H9 (cell line): Measurements from ENCODE around the gene DAAM1. TPM values are rescaled to one million over a fixed set of nuclear protein-coding genes. Genes with fewer than 3 reads are reported as not detected.

Experiments used
- DNase-seq: peaks from one replicate; pipeline ENCODE4 v3.0.0-alpha.2; 2017
- H2AFZ ChIP-seq: one replicate; pipeline ENCODE4 v1.6.1; 2013; ENCODE audit warnings: mild to moderate bottlenecking, low read length, control low read depth, moderate library complexity
- H2AK5ac ChIP-seq: 2 replicates; pipeline ENCODE4 v1.6.1; 2013; ENCODE audit warnings: low read length, control low read depth, mixed read lengths; ENCODE audit not compliant: insufficient read length
- H2BK120ac ChIP-seq: one replicate; pipeline ENCODE4 v1.6.1; 2013; ENCODE audit warnings: low read depth, mild to moderate bottlenecking, low read length, control low read depth, inconsistent platforms; ENCODE audit not compliant: poor library complexity, severe bottlenecking
- H2BK12ac ChIP-seq: 2 replicates; pipeline ENCODE4 v1.6.1; 2013; ENCODE audit warnings: low read length, control low read depth, mixed read lengths, low read depth; ENCODE audit not compliant: insufficient read length
- H2BK15ac ChIP-seq: 2 replicates; pipeline ENCODE4 v1.6.1; 2013; ENCODE audit warnings: low read depth, low read length, control low read depth
- H2BK20ac ChIP-seq: one replicate; pipeline ENCODE4 v1.6.1; 2013; ENCODE audit warnings: low read depth, mild to moderate bottlenecking, low read length, control low read depth, inconsistent platforms; ENCODE audit not compliant: poor library complexity, severe bottlenecking
- H2BK5ac ChIP-seq: 2 replicates; pipeline ENCODE4 v1.6.1; 2013; ENCODE audit warnings: low read length, control low read depth, mixed read lengths; ENCODE audit not compliant: insufficient read length
- H3K14ac ChIP-seq: 2 replicates; pipeline ENCODE4 v1.6.1; 2013; ENCODE audit warnings: low read length, control low read depth; ENCODE audit not compliant: insufficient read depth
- H3K18ac ChIP-seq: 2 replicates; pipeline ENCODE4 v1.6.1; 2013; ENCODE audit warnings: low read depth, mild to moderate bottlenecking, mixed read lengths, low read length, control low read depth; ENCODE audit not compliant: insufficient read length
- H3K23ac ChIP-seq: 2 replicates; pipeline ENCODE4 v1.6.1; 2013; ENCODE audit warnings: low read length, control low read depth, mixed read lengths, low read depth; ENCODE audit not compliant: insufficient read length
- H3K23me2 ChIP-seq: 2 replicates; pipeline ENCODE4 v1.6.1; 2013; ENCODE audit warnings: low read depth, mild to moderate bottlenecking, mixed read lengths, low read length, control low read depth; ENCODE audit not compliant: insufficient read length, poor library complexity, severe bottlenecking
- H3K27ac ChIP-seq: 2 replicates; pipeline ENCODE4 v1.5.1; 2013; ENCODE audit warnings: low read length, control low read depth, mixed read lengths, low read depth; ENCODE audit not compliant: insufficient read length
- H3K27me3 ChIP-seq: 2 replicates; pipeline ENCODE4 v1.6.1; 2013; ENCODE audit warnings: low read length, control low read depth, inconsistent platforms; ENCODE audit not compliant: insufficient read depth
- H3K4ac ChIP-seq: 2 replicates; pipeline ENCODE4 v1.6.1; 2013; ENCODE audit warnings: low read depth, mild to moderate bottlenecking, control low read depth, inconsistent platforms, low read length, moderate library complexity
- H3K4me1 ChIP-seq: 2 replicates; pipeline ENCODE4 v1.6.1; 2013; ENCODE audit warnings: low read length, control low read depth, inconsistent platforms; ENCODE audit not compliant: insufficient read depth
- H3K4me2 ChIP-seq: 2 replicates; pipeline ENCODE4 v1.6.1; 2013; ENCODE audit warnings: low read length, control low read depth, mixed read lengths; ENCODE audit not compliant: insufficient read length, insufficient read depth
- H3K56ac ChIP-seq: 2 replicates; pipeline ENCODE4 v1.6.1; 2013; ENCODE audit warnings: low read depth, mild to moderate bottlenecking, mixed read lengths, low read length, control low read depth; ENCODE audit not compliant: insufficient read length
- H3K79me1 ChIP-seq: 2 replicates; pipeline ENCODE4 v1.6.1; 2013; ENCODE audit warnings: low read depth, mild to moderate bottlenecking, moderate library complexity, low read length, control low read depth, inconsistent platforms; ENCODE audit not compliant: insufficient read depth, poor library complexity, severe bottlenecking
- H3K79me2 ChIP-seq: 2 replicates; pipeline ENCODE4 v1.6.1; 2013; ENCODE audit warnings: low read length, control low read depth, inconsistent platforms; ENCODE audit not compliant: insufficient read depth
- H3K9ac ChIP-seq: 2 replicates; pipeline ENCODE4 v1.6.1; 2013; ENCODE audit warnings: low read length, control low read depth, mixed read lengths; ENCODE audit not compliant: insufficient read length; ENCODE audit errors: extremely low read depth
- H3K9me3 ChIP-seq: one replicate; pipeline ENCODE4 v1.6.1; 2013; ENCODE audit warnings: low read depth, low read length, inconsistent platforms; ENCODE audit not compliant: control insufficient read depth
- H3T11ph ChIP-seq: one replicate; pipeline ENCODE4 v1.6.1; 2013; ENCODE audit warnings: mild to moderate bottlenecking, low read length, control low read depth, inconsistent platforms
- H4K20me1 ChIP-seq: one replicate; pipeline ENCODE4 v1.6.1; 2013; ENCODE audit not compliant: control insufficient read depth, insufficient read length, insufficient read depth
- H4K5ac ChIP-seq: 2 replicates; pipeline ENCODE4 v1.6.1; 2013; ENCODE audit warnings: low read depth, mild to moderate bottlenecking, mixed read lengths, low read length, control low read depth; ENCODE audit not compliant: insufficient read length
- H4K8ac ChIP-seq: replicated peaks from 2 replicates; pipeline ENCODE4 v1.6.1; 2013; ENCODE audit warnings: low read length, control low read depth, mixed read lengths, low read depth; ENCODE audit not compliant: insufficient read length
- H4K91ac ChIP-seq: 2 replicates; pipeline ENCODE4 v1.6.1; 2013; ENCODE audit warnings: low read depth, mild to moderate bottlenecking, moderate library complexity, mixed read lengths, low read length, control low read depth; ENCODE audit not compliant: insufficient read length
- H3K27ac Mint-ChIP-seq, 3 experiments: 2 replicates in 2 of 3; 3 replicates in 1 of 3; pipeline ENCODE4 v1.8.0; 2020 to 2021; ENCODE audit warnings: mixed read lengths in 3 of 3, mild to moderate bottlenecking in 1 of 3, moderate library complexity in 1 of 3
- H3K27me3 Mint-ChIP-seq: 2 replicates; pipeline ENCODE4 v1.8.0; 2021; ENCODE audit warnings: low read depth, mild to moderate bottlenecking, moderate library complexity, mixed read lengths
- H3K36me3 Mint-ChIP-seq, 3 experiments: 2 replicates in 2 of 3; 3 replicates in 1 of 3; pipeline ENCODE4 v1.8.0; 2020 to 2021; ENCODE audit warnings: low read depth in 3 of 3, mixed read lengths in 3 of 3; ENCODE audit not compliant: insufficient read depth in 1 of 3
- H3K4me1 Mint-ChIP-seq, 2 experiments: 2 replicates each; pipeline ENCODE4 v1.8.0; 2020; ENCODE audit warnings: mixed read lengths in 2 of 2
- H3K4me3 Mint-ChIP-seq, 2 experiments: 2 replicates in 1 of 2; 3 replicates in 1 of 2; pipeline ENCODE4 v1.8.0; 2020 to 2021; ENCODE audit warnings: mild to moderate bottlenecking in 2 of 2, mixed read lengths in 2 of 2, moderate library complexity in 1 of 2
- H3K9me3 Mint-ChIP-seq, 2 experiments: 2 replicates in 1 of 2; 3 replicates in 1 of 2; pipeline ENCODE4 v1.8.0; 2020; ENCODE audit warnings: mild to moderate bottlenecking in 2 of 2, mixed read lengths in 2 of 2, moderate library complexity in 1 of 2
- CTCF ChIP-seq: fragments of 200-600 bp; sonication (generic); conservative IDR thresholded peaks from 3 replicates; pipeline ENCODE4 v1.8.0; 2021; ENCODE audit warnings: antibody characterized with exemption, mild to moderate bottlenecking
- WGBS: extraction: QIAGEN DNeasy Blood & Tissue Kit; methylation state at CpG from one replicate; pipeline ENCODE4 v1.1.7; 2013; ENCODE audit warnings: missing lambda C conversion rate, low lambda C conversion rate, mixed read lengths; ENCODE audit not compliant: insufficient read length; ENCODE audit errors: extremely low coverage; 5-methylcytosine and 5-hydroxymethylcytosine counted together
- total RNA-seq: library from RNA; stranded (reverse); gene quantifications from 2 replicates; pipeline ENCODE4 v1.2.1, GENCODE V29; 2021

DAAM1 gene
- total RNA-seq, 1 experiment from 2014 or later: 19.5 TPM

- Histone ChIP-seq H3K79me1 (no peaks in the 10 kb centered on the region), H3K4me1 (no peaks in the 10 kb centered on the region), H4K20me1 (no peaks in the 10 kb centered on the region), H3K56ac (no peak overlapping the region), H3K4ac (no peak overlapping the region), H2AK5ac (no peak overlapping the region), H3T11ph (no peak overlapping the region), H2BK5ac (no peak overlapping the region), H3K4me2 (no peak overlapping the region), H3K27me3 (no peaks in the 10 kb centered on the region), H3K18ac (no peak overlapping the region), H3K23ac (no peak overlapping the region), H4K91ac (no peak overlapping the region), H3K9me3 (no peaks in the 10 kb centered on the region), H2BK12ac (no peak overlapping the region), H3K79me2 (no peaks in the 10 kb centered on the region), H3K9ac (no peak overlapping the region), H2BK20ac (no peak overlapping the region), H2BK120ac (no peak overlapping the region), H4K8ac (no peak overlapping the region), H2AFZ (no peak overlapping the region), H3K14ac (no peak overlapping the region), H3K27ac (no peak overlapping the region), H3K23me2 (no peaks in the 10 kb centered on the region), H4K5ac (no peak overlapping the region), H2BK15ac (no peak overlapping the region)
- Mint-ChIP-seq H3K4me3 (no peak overlapping the region), H3K27ac (no peak overlapping the region; a peak in 1 of 7 replicates), H3K4me1 (peaks cover 0 to 5% of the 10 kb centered on the region in 2 experiments; a peak in 2 of 4 replicates), H3K36me3 (no peaks in the 10 kb centered on the region), H3K27me3 (no peaks in the 10 kb centered on the region), H3K9me3 (no peaks in the 10 kb centered on the region)
- no peak for TF ChIP-seq CTCF
- DNase-seq: no peak
- no CpG with 5 or more reads among the region's 2 CpGs for WGBS
These were observed 15.8 kb downstream of the DAAM1 start for GRCh38 chr14:59204305-59204704.
